Neuronal stem cell (in vitro differentiated cells): ENCODE data around the gene ECHS1.
A peak's percentile ranks its signal among the peaks of the same experiment; 100 is the strongest.

Source experiments
- DNase-seq: peaks from one replicate; pipeline ENCODE4 v3.0.0-alpha.2; 2013; ENCODE audit warnings: low spot score
- H2AFZ ChIP-seq: one replicate; pipeline ENCODE4 v1.6.1; 2013; ENCODE audit warnings: mild to moderate bottlenecking, low read length, inconsistent platforms
- H2AK5ac ChIP-seq: 2 replicates; pipeline ENCODE4 v1.6.1; 2013; ENCODE audit warnings: low read depth, mild to moderate bottlenecking, inconsistent platforms, low read length, moderate library complexity, mixed read lengths
- H2BK120ac ChIP-seq: 2 replicates; pipeline ENCODE4 v1.6.1; 2013; ENCODE audit warnings: low read depth, mild to moderate bottlenecking, inconsistent platforms, low read length, moderate library complexity, mixed read lengths
- H2BK12ac ChIP-seq: one replicate; pipeline ENCODE4 v1.6.1; 2013; ENCODE audit warnings: low read length, inconsistent platforms
- H2BK15ac ChIP-seq: 2 replicates; pipeline ENCODE4 v1.6.1; 2013; ENCODE audit warnings: mild to moderate bottlenecking, low read length, inconsistent platforms, mixed read lengths
- H2BK5ac ChIP-seq: one replicate; pipeline ENCODE4 v1.6.1; 2013; ENCODE audit warnings: inconsistent platforms, mild to moderate bottlenecking, low read length, moderate library complexity
- H3K14ac ChIP-seq: one replicate; pipeline ENCODE4 v1.6.1; 2013; ENCODE audit warnings: low read length, inconsistent platforms
- H3K18ac ChIP-seq: 2 replicates; pipeline ENCODE4 v1.6.1; 2013; ENCODE audit warnings: low read length, inconsistent platforms
- H3K23ac ChIP-seq: 2 replicates; pipeline ENCODE4 v1.6.1; 2013; ENCODE audit warnings: low read depth, mild to moderate bottlenecking, mixed read lengths, low read length, inconsistent platforms; ENCODE audit not compliant: poor library complexity
- H3K27ac ChIP-seq: replicated peaks from 3 replicates; pipeline ENCODE4 v1.5.1; 2013; ENCODE audit warnings: low read length, inconsistent platforms
- H3K27me3 ChIP-seq, 3 experiments: 2 replicates each; pipeline ENCODE4 v1.6.1; 2013; ENCODE audit warnings: low read length in 3 of 3, mild to moderate bottlenecking in 2 of 3, inconsistent platforms in 1 of 3, low read depth in 1 of 3, mixed read lengths in 1 of 3, moderate library complexity in 1 of 3; ENCODE audit not compliant: control insufficient read depth in 3 of 3, insufficient read depth in 3 of 3
- H3K36me3 ChIP-seq, 2 donors: replicated peaks in 1 of 2; 2 replicates each; pipeline ENCODE4 v1.6.1; 2013; ENCODE audit warnings: low read length in 2 of 2; ENCODE audit not compliant: control insufficient read depth in 2 of 2, insufficient read depth in 2 of 2
- H3K4ac ChIP-seq: 2 replicates; pipeline ENCODE4 v1.6.1; 2013; ENCODE audit warnings: inconsistent platforms, mild to moderate bottlenecking, low read length, moderate library complexity
- H3K4me1 ChIP-seq, 2 donors: 1 replicate in 1 of 2; 2 replicates in 1 of 2; pipeline ENCODE4 v1.6.1; 2013; ENCODE audit warnings: low read length in 2 of 2, low read depth in 1 of 2; ENCODE audit not compliant: control insufficient read depth in 2 of 2, insufficient read depth in 1 of 2
- H3K4me2 ChIP-seq: one replicate; pipeline ENCODE4 v1.6.1; 2013; ENCODE audit warnings: mild to moderate bottlenecking, low read length, inconsistent platforms; ENCODE audit not compliant: insufficient read depth, poor library complexity, severe bottlenecking
- H3K4me3 ChIP-seq, 2 donors: 2 replicates each; pipeline ENCODE4 v1.5.1; 2013; ENCODE audit warnings: low read length in 2 of 2, mild to moderate bottlenecking in 2 of 2, inconsistent platforms in 1 of 2, moderate library complexity in 1 of 2
- H3K79me1 ChIP-seq: one replicate; pipeline ENCODE4 v1.6.1; 2013; ENCODE audit warnings: low read depth, mild to moderate bottlenecking, inconsistent platforms, low read length, moderate library complexity
- H3K9ac ChIP-seq: one replicate; pipeline ENCODE4 v1.6.1; 2013; ENCODE audit warnings: mild to moderate bottlenecking, low read depth, low read length, inconsistent platforms; ENCODE audit not compliant: poor library complexity
- H3K9me3 ChIP-seq, 2 donors: replicated peaks in 1 of 2; 2 replicates each; pipeline versions ENCODE3 to v1.6.1; 2013; ENCODE audit warnings: low read length in 2 of 2, mild to moderate bottlenecking in 2 of 2, inconsistent platforms in 1 of 2, low read depth in 1 of 2, mixed read lengths in 1 of 2, moderate library complexity in 1 of 2; ENCODE audit not compliant: control insufficient read depth in 2 of 2, insufficient read depth in 1 of 2
- H4K8ac ChIP-seq: one replicate; pipeline ENCODE4 v1.6.1; 2013; ENCODE audit warnings: low read depth, mild to moderate bottlenecking, inconsistent platforms, low read length, moderate library complexity
- H4K91ac ChIP-seq: one replicate; pipeline ENCODE4 v1.6.1; 2013; ENCODE audit warnings: low read length, low read depth, mild to moderate bottlenecking, inconsistent platforms; ENCODE audit not compliant: poor library complexity
- WGBS, 2 donors: extraction: QIAGEN DNeasy Blood & Tissue Kit; methylation state at CpG; one replicate each; pipeline ENCODE4 v1.1.7; 2013; ENCODE audit warnings: missing lambda C conversion rate in 2 of 2, mixed read lengths in 1 of 2; ENCODE audit not compliant: insufficient read length in 2 of 2, insufficient replicate concordance in 1 of 2; ENCODE audit errors: extremely low coverage in 2 of 2; 5-methylcytosine and 5-hydroxymethylcytosine counted together

ECHS1 gene

DNA sequence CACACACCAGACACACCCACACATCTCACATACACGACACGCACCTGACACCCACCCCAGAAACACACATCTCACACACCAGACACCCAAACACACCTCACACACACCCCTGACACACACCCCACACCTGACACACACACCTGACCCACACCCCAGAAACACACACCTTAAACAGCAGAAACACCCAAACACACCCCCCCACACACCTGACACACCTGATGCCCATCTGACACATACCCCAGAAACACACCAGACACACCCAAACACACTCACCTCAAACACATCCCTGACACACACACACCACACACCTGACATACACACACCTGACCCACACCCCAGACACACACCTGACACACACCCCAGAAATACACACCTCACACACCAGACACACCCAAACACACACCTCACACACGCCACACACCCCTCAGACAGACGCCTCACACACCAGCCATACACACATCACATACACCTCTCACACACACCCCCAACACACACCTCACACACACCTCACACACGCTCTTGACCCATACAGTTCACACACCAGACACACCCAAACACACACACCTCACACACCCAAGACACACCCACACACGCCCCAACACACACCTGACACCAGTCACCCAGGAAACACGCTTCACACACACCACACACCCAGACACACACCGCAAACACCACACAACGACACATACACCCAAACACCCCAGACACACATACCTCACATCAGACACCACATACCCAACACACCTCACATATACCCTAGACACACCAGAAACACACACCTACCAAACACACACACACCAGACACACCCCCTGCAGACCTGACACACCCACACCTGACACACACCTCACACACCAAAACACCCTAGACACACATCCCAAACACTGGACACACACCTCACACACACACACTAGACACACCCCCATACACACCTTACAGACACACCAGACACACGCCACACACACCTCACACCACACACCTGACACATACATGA, 34.8 kb downstream of the ECHS1 start:
- peaks cover 6% of the 10 kb centered on the region for H3K79me1 ChIP-seq
- H3K23ac ChIP-seq = peak overlapping the region; percentile 16
- H3K9ac ChIP-seq = peak overlapping the region; percentile 7
- peak overlapping the region in 1 of 2 donors; percentile 67 for H3K4me3 ChIP-seq
- no peak overlapping the region for H3K4ac ChIP-seq
- DNase-seq = no peak
- H3K4me2 ChIP-seq = no peak overlapping the region
- H4K8ac ChIP-seq = no peak overlapping the region
- 100% methylated on average over 8 of the region's 10 CpGs; no CpG with 5 or more reads in 1 of the 2 donors for WGBS, 2 donors
- H3K9me3 ChIP-seq = peaks cover 2 to 20% of the 10 kb centered on the region in 2 donors
- H2BK120ac ChIP-seq = no peak overlapping the region
- no peak overlapping the region for H2AK5ac ChIP-seq
- no peaks in the 10 kb centered on the region for H3K36me3 ChIP-seq
- H3K27me3 ChIP-seq = peaks cover 16 to 50% (median 37%) of the 10 kb centered on the region in 3 experiments
- no peak overlapping the region for H2BK12ac ChIP-seq
- peak overlapping the region; percentile 74 for H4K91ac ChIP-seq
- H3K18ac ChIP-seq = no peak overlapping the region
- no peak overlapping the region for H2AFZ ChIP-seq
- no peak overlapping the region for H3K27ac ChIP-seq
- H2BK5ac ChIP-seq = no peak overlapping the region
- H2BK15ac ChIP-seq = no peak overlapping the region
- H3K14ac ChIP-seq = peak overlapping the region; percentile 21
- H3K4me1 ChIP-seq = peaks cover 6 to 7% of the 10 kb centered on the region in 2 donors

GRCh38 chr10:133337370-133337725, 35.8 kb downstream of the ECHS1 start:
- H2BK120ac ChIP-seq = no peak overlapping the region
- peaks cover 16 to 56% (median 45%) of the 10 kb centered on the region in 3 experiments for H3K27me3 ChIP-seq
- H3K4me2 ChIP-seq = no peak overlapping the region

DNA sequence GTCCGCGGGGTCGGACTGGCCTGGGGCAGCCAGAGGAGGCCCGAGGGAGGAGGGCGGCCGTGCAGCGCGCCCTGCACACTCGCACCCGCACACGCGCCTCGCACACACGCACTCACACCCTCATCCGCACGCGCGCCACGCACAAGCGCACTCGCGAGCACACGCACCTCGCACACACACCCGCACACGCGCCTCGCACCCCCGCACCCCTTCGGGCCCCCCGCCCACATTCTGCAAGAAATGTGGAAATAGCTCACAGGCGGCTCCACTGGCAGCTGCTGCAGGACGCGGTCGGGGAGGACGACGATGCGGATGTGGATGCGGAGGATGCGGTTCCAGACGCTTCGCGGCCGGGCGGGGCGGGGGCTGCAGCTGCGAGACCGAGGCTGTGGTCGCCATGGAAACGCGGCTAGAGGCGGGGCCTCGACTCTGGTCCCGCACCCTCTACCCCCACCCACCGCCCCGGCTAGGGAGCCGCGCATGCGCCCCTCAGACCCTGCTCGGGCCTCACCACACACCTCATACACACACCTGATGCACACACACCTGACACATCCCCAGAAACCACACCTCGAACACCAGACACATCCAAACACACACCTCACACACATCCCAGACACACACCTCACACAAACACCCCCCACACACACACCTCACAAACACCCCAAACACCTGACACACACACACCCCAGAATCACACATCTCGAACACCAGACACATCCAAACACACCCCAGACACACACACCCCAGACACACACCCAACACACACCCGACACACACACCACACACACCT, 36.4 kb downstream of the ECHS1 start, which contains the start of gene CALY:
CALY (minus strand) TSS at position 320 of the 793 bp plus-strand sequence. CDS start 7,907 bp downstream, outside the sequence.
- peak; percentile 55 for DNase-seq
- peaks cover 15 to 25% of the 10 kb centered on the region in 2 donors for H3K9me3 ChIP-seq
- H3K4me3 ChIP-seq = peak within 1 kb of the TSS in 1 of 2 donors; percentile 53
- H3K4me1 ChIP-seq = peaks cover 6 to 7% of the 10 kb centered on the region in 2 donors
- peak within 1 kb of the TSS; percentile 75 for H3K9ac ChIP-seq
- no peak within 1 kb of the TSS for H4K91ac ChIP-seq
- H2BK15ac ChIP-seq = peak within 1 kb of the TSS; percentile 35
- H2BK12ac ChIP-seq = no peak within 1 kb of the TSS
- no CpG with 5 or more reads among the region's 63 CpGs for WGBS, 2 donors
- H2AK5ac ChIP-seq = peak within 1 kb of the TSS; percentile 78
- peak within 1 kb of the TSS; percentile 62 for H2BK5ac ChIP-seq
- peak within 1 kb of the TSS; percentile 73 for H3K4me2 ChIP-seq
- H3K27ac ChIP-seq = no peak within 1 kb of the TSS
- H3K18ac ChIP-seq = peak within 1 kb of the TSS; percentile 94
- no peak within 1 kb of the TSS for H2BK120ac ChIP-seq
- no peaks in the 10 kb centered on the region for H3K36me3 ChIP-seq
- H2AFZ ChIP-seq = peak within 1 kb of the TSS; percentile 90
- peak within 1 kb of the TSS; percentile 78 for H3K14ac ChIP-seq
- H3K27me3 ChIP-seq = peaks cover 16 to 59% (median 51%) of the 10 kb centered on the region in 3 experiments
- peak within 1 kb of the TSS; percentile 80 for H3K23ac ChIP-seq
- H3K79me1 ChIP-seq = peaks cover 6% of the 10 kb centered on the region
- H3K4ac ChIP-seq = no peak within 1 kb of the TSS
- H4K8ac ChIP-seq = peak within 1 kb of the TSS; percentile 77

More at GRCh38 chr10:133337370-133337725, 35.8 kb downstream of the ECHS1 start:
- Histone ChIP-seq H4K91ac (no peak overlapping the region), H3K23ac (no peak overlapping the region), H3K9me3 (peaks cover 10 to 25% of the 10 kb centered on the region in 2 donors), H3K4ac (no peak overlapping the region), H2BK12ac (no peak overlapping the region), H4K8ac (no peak overlapping the region), H3K79me1 (peaks cover 6% of the 10 kb centered on the region), H3K27ac (no peak overlapping the region), H3K14ac (no peak overlapping the region), H2AFZ (no peak overlapping the region), H2BK5ac (no peak overlapping the region), H3K4me3 (peak overlapping the region in 1 of 2 donors; percentile 53), H2BK15ac (no peak overlapping the region), H3K9ac (no peak overlapping the region), H3K36me3 (no peaks in the 10 kb centered on the region), H3K4me1 (peaks cover 6 to 7% of the 10 kb centered on the region in 2 donors), H2AK5ac (no peak overlapping the region), H3K18ac (no peak overlapping the region)
- 100% methylated on average over 2 of the region's 3 CpGs; no CpG with 5 or more reads in 1 of the 2 donors for WGBS, 2 donors
- no peak for DNase-seq
